AG10803 (cell line): ENCODE data around the gene XXYLT1.

ENCODE experiments used
- DNase-seq: peaks from one replicate; pipeline ENCODE4 v3.0.0; 2010; ENCODE audit warnings: low read depth
- H3K4me3 ChIP-seq: 2 replicates; pipeline ENCODE4 v1.5.1; 2011; ENCODE audit warnings: mild to moderate bottlenecking, low read length, control low read depth
- CTCF ChIP-seq: conservative IDR thresholded peaks from 2 replicates; pipeline ENCODE4 v1.5.1; 2011; ENCODE audit warnings: mild to moderate bottlenecking, low read length, control low read depth, inconsistent platforms

The XXYLT1 gene

GRCh38 chr3:195071011-195071728 lies 199.8 kb downstream of the XXYLT1 start:
- no peak for DNase-seq
- TF ChIP-seq CTCF: no peak
- H3K4me3 ChIP-seq: no peak overlapping the region

- no peak for DNase-seq
- TF ChIP-seq CTCF: no peak
These were observed 200.6 kb downstream of the XXYLT1 start for GRCh38 chr3:195070336-195070735.

GRCh38 chr3:195069501-195070251 lies 201.3 kb downstream of the XXYLT1 start:
- no peak overlapping the region for H3K4me3 ChIP-seq
- TF ChIP-seq CTCF: no peak
- DNase-seq: no peak

More at GRCh38 chr3:195070336-195070735, 200.6 kb downstream of the XXYLT1 start:
- no peak overlapping the region for H3K4me3 ChIP-seq

GRCh38 chr3:195068084-195069080 lies 202.6 kb downstream of the XXYLT1 start:
- no peak for TF ChIP-seq CTCF
- DNase-seq: no peak
- H3K4me3 ChIP-seq: no peak overlapping the region

- H3K4me3 ChIP-seq: no peak overlapping the region
- TF ChIP-seq CTCF: no peak
- DNase-seq: no peak
These were observed 204.5 kb downstream of the XXYLT1 start for GRCh38 chr3:195066441-195066841.

GRCh38 chr3:195065864-195066185 lies 205.1 kb downstream of the XXYLT1 start:
- H3K4me3 ChIP-seq: no peak overlapping the region
- TF ChIP-seq CTCF: no peak
- no peak for DNase-seq
